HG03159 (cell line): ENCODE results near the gene PTCH2.
A peak's percentile ranks its signal among the peaks of the same experiment; 100 is the strongest.

ENCODE experiments used
- ATAC-seq: cut with Tn5 transposase; IDR thresholded peaks from one replicate; pipeline ENCODE4 v1.9.1; 2021; ENCODE audit warnings: mild to moderate bottlenecking, moderate library complexity; ENCODE audit not compliant: unreplicated experiment

The PTCH2 gene

DNA sequence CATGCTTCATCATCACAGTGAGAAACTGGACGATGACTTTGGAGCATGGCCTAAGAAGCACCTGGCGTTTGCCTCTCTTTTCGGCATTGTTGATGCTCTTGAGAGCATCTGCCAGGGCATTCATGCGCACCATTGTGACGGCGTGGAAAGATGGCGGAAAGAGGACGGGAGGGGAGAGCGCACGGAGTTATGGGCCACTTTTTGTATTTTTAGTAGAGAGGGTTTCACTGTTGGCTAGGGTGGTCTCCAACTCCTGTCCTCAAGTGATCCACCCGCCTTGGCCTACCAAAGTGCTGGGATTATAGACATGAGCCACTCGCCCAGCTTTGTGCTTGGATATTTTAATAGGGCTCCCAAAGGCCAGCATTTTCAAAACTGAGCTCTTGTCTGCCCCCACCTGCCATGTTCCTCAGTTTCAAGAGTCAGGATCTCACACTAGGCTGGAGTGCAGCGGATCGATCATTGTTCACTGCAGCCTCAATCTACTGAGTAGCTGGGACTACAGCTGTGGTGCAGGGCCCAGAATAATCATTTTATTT, 62.4 kb downstream of the PTCH2 start:
- no peak for ATAC-seq

DNA sequence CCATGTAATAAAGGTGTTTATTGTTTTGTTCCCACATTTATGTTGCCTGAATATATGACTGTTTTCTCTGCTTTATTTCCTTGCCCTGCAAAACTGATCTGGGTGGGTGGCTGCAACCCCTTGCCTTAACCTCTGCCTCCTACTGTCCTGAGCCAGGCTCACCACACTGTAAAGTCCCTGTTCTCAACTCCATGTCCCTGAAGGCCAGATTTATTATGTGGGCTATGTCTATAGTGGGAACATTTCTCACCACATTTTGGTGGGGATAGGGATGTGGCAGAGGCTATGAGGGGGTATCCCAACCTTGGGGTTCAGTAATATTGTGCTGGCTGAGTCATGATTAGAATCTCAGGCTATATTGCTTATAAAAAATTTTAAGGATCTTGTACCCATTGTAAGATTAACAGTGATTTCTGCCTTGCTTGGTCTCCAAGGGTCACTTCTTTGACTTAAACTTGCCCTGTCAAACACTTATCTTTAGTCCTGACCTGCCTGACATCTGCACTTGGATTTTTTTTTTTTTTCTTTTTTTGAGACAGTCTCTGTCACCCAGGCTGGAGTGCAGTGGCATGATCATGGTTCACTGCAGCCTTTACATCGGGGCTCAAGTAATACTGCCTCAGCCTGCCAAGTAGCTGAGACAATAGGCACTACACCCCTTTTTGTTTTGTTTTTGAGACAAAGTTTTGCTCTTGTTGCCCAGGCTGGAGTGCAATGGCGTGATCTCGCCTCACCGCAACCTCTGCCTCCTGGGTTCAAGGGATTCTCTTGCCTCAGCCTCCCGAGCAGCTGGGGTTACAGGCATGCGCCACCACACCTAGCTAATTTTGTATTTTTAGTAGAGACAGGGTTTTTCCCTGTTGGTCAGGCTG, 64.1 kb downstream of the PTCH2 start:
- no peak for ATAC-seq

DNA sequence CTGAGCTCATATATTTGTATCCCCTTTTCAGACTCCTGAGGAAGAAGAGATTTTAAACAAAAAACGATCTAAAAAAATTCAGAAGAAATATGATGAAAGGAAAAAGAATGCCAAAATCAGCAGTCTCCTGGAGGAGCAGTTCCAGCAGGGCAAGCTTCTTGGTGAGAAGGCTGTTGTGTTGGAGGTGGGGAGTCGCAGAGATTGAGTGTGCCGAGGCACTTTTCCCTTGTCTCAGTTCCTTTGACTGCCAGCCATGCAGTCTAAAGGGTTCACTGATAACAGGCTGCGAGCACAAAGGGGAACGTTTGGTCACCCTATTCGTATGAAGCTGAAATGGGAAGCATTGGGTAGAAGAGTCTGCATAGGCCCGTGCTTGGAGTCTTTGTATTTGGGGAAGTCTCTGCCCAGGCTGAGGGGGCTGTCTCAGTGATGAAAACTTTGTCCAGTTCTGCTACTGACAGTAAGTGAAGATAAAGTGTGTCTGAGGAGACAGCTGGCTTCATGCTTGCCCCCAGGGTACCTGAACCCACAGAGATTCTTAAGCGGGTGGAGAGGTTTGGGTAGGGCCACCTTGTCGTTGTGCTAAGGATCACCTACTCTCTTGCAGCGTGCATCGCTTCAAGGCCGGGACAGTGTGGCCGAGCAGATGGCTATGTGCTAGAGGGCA, 65.0 kb downstream of the PTCH2 start:
- no peak for ATAC-seq

DNA sequence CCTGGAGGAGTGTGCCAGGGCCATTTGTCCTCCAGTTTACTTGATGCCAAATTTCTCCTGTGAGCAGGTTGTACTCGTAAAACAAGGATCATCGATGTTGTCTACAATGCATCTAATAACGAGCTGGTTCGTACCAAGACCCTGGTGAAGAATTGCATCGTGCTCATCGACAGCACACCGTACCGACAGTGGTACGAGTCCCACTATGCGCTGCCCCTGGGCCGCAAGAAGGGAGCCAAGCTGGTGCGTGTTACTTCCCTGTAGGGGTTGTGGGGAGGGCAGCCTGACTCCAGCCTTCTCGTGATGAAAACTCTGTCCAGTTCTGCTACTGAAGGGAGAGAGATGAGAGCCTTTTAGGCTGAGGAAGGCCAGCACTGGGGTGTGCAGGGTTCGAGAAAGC, 65.5 kb downstream of the PTCH2 start:
- ATAC-seq = no peak

DNA sequence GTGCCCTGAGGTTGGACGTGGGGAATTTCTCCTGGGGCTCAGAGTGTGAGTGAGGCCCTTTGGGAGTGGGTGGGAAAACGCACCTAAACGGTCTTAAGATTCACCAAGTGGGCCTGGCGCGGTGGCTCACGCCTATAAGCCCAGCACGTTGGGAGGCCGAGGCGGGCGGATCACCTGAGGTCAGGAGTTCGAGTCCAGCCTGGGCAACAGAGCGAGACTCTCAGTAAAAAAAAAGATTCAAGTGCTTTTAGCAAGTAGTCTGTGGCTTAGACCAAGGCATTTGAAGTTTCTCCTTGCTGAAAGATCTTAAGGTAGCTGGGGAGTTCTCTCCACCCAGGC, 66.4 kb downstream of the PTCH2 start:
- no peak for ATAC-seq

DNA sequence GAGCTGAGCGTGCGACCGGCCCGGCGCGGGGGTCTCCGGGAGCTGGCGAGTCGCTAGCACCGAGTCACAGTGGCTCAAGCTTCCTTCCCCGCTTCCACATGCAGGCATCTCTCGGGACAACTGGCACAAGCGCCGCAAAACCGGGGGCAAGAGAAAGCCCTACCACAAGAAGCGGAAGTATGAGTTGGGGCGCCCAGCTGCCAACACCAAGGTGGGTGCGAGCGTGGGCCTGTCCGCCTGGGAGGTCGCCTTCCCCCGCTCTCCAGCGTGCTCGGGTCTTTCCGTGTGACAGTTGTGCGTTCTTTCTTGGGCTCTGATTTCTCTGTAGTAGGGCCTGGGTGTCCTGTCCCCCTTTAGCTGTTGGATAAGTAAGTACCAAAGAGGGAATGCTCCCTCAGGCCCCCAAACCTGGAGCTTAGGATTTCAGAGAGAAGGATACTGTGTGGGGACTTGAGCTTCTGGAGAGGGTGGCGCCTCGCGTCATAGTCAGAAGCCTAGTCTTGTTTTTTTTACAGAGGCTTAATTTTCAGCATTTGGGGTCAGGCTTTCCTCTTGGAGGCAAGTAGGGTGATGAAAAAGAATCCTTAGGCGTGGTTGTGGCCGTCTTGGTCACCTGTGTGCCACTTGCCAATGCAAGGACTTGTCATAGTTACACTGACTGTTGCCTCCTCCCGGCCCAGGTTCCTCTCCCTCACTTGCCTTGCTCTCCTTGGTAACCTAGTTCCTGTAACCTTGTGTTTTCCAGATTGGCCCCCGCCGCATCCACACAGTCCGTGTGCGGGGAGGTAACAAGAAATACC, 66.9 kb downstream of the PTCH2 start:
- peak; percentile 27 for ATAC-seq

DNA sequence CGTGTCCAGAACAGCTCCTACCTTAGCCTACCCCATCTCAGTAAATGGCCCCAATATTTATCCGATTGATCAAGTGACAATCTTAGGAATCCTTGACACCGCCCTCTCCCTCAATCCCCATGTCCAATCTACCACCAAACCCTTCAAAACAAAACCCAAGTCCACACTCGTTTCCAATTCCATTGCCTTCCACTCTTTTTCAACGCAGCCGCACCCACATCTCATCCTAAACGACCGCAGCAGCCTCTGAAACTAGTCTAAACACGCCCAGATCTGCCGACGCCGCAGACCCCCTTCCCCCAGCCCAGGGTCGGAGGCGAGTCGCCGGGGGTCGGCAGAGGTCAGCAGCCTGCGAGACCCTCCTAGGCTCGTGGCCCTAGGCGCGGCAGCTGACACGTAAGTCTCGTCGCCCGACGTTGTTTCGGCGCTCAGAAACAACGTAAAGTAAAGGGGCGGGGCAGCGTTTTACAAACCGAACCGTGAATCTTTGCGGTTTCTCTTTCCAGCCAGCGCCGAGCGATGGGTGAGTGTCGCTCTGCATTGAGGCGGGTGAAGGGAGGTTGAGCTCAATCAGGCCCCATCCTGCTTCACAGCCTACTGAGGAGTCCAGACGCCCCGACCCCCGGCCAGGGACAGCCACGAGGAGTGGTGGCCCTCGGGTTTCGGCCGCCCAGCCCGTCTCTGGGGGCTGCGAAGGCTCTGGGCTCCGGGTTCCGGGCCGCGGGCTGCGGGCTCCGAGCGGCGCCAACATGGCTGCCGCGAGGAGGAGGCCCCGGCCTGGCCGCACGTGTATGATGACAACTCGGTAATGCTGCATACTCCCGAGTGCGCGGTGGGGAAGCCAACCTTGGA, 67.7 kb downstream of the PTCH2 start, which contains the start of gene RPS8:
Gene RPS8 (plus strand): TSS at position 463 of the 852 bp plus-strand sequence. CDS start 57 bp downstream, at position 520.
- ATAC-seq = peak; percentile 78
